Measurements from ENCODE around the gene AURKAIP1.

The AURKAIP1 gene

DNA sequence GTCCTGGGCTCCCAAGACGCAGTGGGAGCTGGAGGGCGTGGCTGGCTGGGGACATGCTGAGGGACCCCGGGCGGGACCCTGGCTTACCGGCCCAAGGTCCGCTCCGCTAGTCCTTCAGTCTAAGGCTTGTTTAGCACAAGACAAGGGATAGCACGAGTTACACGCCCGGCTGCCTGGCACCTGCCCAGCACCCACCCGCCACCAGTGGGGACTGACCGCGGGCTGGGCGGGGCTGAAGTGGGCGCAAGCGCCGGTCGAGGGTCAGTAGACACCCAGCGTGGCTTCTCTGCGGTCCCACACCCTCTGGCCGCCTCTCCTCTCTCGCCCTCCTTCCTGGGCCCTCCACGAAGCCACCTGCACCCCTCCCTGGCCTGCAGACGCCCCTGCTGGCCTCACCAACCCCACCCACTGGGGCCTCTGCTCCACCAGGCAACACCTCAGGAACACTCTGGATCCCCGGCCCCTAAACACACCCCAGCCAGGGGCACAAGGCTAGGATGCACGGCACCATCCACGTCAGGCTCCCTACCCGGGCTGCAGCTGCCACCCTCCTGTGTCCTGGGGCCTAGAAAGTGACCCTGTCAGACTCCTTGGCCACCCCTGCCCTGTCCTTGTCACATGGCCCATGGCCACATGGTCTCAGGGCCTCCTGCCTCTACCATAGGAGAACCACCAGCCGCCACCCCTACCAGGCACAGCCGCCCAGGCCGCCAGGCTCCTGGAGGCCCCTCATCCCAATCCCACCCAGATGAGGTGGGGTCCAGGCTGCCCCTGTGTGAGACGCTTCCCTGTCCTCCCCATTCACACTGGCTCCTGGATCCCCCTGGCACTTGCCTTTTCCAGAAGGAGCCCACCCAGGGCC lies 37.8 kb downstream of the AURKAIP1 start:
- 98% methylated on average over 26 of the region's 32 CpGs for WGBS (ENCODE audit: insufficient coverage)
- DNase-seq: no peak
- H3K4me1 ChIP-seq (ENCODE audit: control extremely low read depth in 1 of 4, control insufficient read depth in 4 of 4, insufficient read depth in 4 of 4, low read length in 3 of 4): no peaks in the 10 kb centered on the region
- peaks cover 5 to 48% (median 21%) of the 10 kb centered on the region in 4 experiments for H3K36me3 ChIP-seq (ENCODE audit: control insufficient read depth in 4 of 4, insufficient read depth in 4 of 4, low read length in 3 of 4)
- H3K9me3 ChIP-seq (ENCODE audit: control extremely low read depth in 1 of 5, control insufficient read depth in 4 of 5, insufficient read depth in 2 of 5, low read depth in 1 of 5, low read length in 4 of 5): no peaks in the 10 kb centered on the region
- no peak overlapping the region for H3K4me3 ChIP-seq (ENCODE audit: control insufficient read depth in 1 of 7, extremely low read depth in 1 of 7, insufficient read depth in 4 of 7, low read depth in 2 of 7, low read length in 6 of 7)
- POLR2A ChIA-PET: interaction anchor here (0.6 to 0.8 kb wide), 2 partner anchors 9 to 12 kb away, joined by 3 read pairs; no protein-coding TSS in a partner anchor
- no peak overlapping the region for H3K27ac ChIP-seq (ENCODE audit: insufficient read depth in 1 of 2, low read depth in 1 of 2, low read length in 2 of 2, poor library complexity in 1 of 2, severe bottlenecking in 2 of 2)
- H3K27me3 ChIP-seq (replicated peaks in 2 of 5; ENCODE audit: control insufficient read depth in 4 of 5, insufficient read depth in 5 of 5, low read length in 4 of 5): no peaks in the 10 kb centered on the region
- CTCF ChIA-PET: no interaction called here

DNA sequence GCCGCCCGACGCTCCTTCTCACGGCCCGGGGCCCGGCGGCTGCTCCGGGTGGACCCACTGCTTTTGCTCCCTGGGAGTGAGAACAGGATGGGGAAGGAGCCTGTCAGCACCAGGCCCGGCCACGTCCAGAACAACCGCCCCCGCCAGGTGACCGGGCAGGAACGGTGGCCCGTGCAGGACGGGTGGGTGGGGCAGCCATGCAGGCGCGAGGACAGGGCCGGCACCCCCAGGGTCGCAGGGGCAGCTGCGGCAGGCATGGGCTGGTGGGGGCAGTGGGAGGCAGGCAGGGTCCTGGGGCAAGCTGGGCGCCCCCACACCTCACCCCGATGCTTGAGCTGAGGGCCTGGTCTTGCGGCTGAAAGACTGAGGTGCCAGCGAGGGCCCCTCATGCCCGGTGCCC lies 38.6 kb downstream of the AURKAIP1 start:
- peaks cover 5 to 41% (median 21%) of the 10 kb centered on the region in 4 experiments for H3K36me3 ChIP-seq (ENCODE audit: control insufficient read depth in 4 of 4, insufficient read depth in 4 of 4, low read length in 3 of 4)
- ChIA-PET CTCF (interaction anchor here (1.0 kb wide), 1 partner anchor 35 kb away, joined by 3 read pairs; no protein-coding TSS in a partner anchor), POLR2A (interaction anchor here (0.6 to 0.8 kb wide), 3 partner anchors 9 to 331 kb away, joined by 3 read pairs; no protein-coding TSS in a partner anchor)
- H3K27me3 ChIP-seq (replicated peaks in 2 of 5; ENCODE audit: control insufficient read depth in 4 of 5, insufficient read depth in 5 of 5, low read length in 4 of 5): no peaks in the 10 kb centered on the region
- H3K4me1 ChIP-seq (ENCODE audit: control extremely low read depth in 1 of 4, control insufficient read depth in 4 of 4, insufficient read depth in 4 of 4, low read length in 3 of 4): no peaks in the 10 kb centered on the region
- H3K4me3 ChIP-seq (ENCODE audit: control insufficient read depth in 1 of 7, extremely low read depth in 1 of 7, insufficient read depth in 4 of 7, low read depth in 2 of 7, low read length in 6 of 7): no peak overlapping the region
- no peaks in the 10 kb centered on the region for H3K9me3 ChIP-seq (ENCODE audit: control extremely low read depth in 1 of 5, control insufficient read depth in 4 of 5, insufficient read depth in 2 of 5, low read depth in 1 of 5, low read length in 4 of 5)
- WGBS (ENCODE audit: insufficient coverage): 98% methylated on average over 23 of the region's 26 CpGs
- no peak for DNase-seq
- H3K27ac ChIP-seq (ENCODE audit: insufficient read depth in 1 of 2, low read depth in 1 of 2, low read length in 2 of 2, poor library complexity in 1 of 2, severe bottlenecking in 2 of 2): no peak overlapping the region

DNA sequence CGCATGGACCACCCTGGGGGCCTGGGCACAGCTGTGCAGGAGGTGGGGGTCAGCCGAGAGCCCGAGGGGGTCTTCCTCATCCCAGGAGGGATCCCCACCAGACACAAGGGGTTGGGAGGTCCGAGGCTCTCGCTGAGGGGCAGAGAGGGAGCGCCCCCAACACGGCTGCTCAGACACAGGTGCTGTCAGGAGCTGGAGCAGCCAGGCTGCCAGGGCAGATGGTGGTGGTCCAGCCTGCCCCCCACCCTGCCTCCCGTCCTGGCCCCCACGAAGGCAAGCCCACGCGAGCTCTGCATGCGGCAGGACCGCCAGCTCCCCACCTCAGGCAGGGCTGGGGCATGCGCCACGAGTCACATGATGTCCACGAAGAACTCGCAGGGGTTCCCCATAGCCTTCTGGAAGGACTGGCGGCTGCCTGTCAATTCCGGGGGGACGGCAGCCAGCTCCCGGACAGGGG lies 39.2 kb downstream of the AURKAIP1 start:
- H3K27me3 ChIP-seq (replicated peaks in 2 of 5; ENCODE audit: control insufficient read depth in 4 of 5, insufficient read depth in 5 of 5, low read length in 4 of 5): no peaks in the 10 kb centered on the region
- DNase-seq: no peak
- no peak overlapping the region for H3K27ac ChIP-seq (ENCODE audit: insufficient read depth in 1 of 2, low read depth in 1 of 2, low read length in 2 of 2, poor library complexity in 1 of 2, severe bottlenecking in 2 of 2)
- no peaks in the 10 kb centered on the region for H3K4me1 ChIP-seq (ENCODE audit: control extremely low read depth in 1 of 4, control insufficient read depth in 4 of 4, insufficient read depth in 4 of 4, low read length in 3 of 4)
- H3K36me3 ChIP-seq (ENCODE audit: control insufficient read depth in 4 of 4, insufficient read depth in 4 of 4, low read length in 3 of 4): peaks cover 2 to 35% (median 16%) of the 10 kb centered on the region in 4 experiments
- H3K4me3 ChIP-seq (ENCODE audit: control insufficient read depth in 1 of 7, extremely low read depth in 1 of 7, insufficient read depth in 4 of 7, low read depth in 2 of 7, low read length in 6 of 7): no peak overlapping the region
- no peaks in the 10 kb centered on the region for H3K9me3 ChIP-seq (ENCODE audit: control extremely low read depth in 1 of 5, control insufficient read depth in 4 of 5, insufficient read depth in 2 of 5, low read depth in 1 of 5, low read length in 4 of 5)
- 93% methylated on average over 17 of the region's 21 CpGs for WGBS (ENCODE audit: insufficient coverage)
- ChIA-PET CTCF (interaction anchor here (1.0 to 1.4 kb wide), 3 partner anchors 36 to 105 kb away, joined by 3 to 4 read pairs (median 3); partner anchors contain the start of gene SCNN1D), POLR2A (interaction anchor here (0.6 kb wide), 1 partner anchor 331 kb away, joined by 3 read pairs; no protein-coding TSS in a partner anchor)

DNA sequence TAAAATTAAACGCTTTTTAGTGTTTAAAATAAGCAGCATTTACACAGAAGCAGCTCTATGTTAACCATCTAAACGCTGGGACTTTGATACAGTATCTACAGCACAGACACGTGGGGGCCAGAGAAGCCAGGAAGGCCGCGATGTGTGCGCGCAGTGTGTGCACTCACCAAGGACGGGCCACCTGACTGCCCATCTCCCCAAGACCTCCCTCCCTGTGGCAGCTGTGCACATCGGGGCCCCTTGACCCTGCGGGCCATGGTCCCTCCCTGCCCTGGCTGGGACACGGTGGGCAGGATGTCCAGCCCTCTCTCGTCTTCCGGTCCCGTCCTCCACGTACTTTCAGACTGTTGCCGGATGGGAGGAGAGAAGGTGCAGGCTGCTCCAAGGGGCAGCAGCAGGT lies 39.7 kb downstream of the AURKAIP1 start:
- CTCF ChIA-PET: interaction anchor here (1.2 to 1.4 kb wide), 2 partner anchors 56 to 105 kb away, joined by 3 to 4 read pairs; partner anchors contain the start of gene SCNN1D
- POLR2A ChIA-PET: interaction anchor here (0.6 kb wide), 1 partner anchor 8 kb away, joined by 4 read pairs; no protein-coding TSS in a partner anchor
- 93% methylated on average over 11 of the region's 16 CpGs for WGBS (ENCODE audit: insufficient coverage)
- no peak overlapping the region for H3K27ac ChIP-seq (ENCODE audit: insufficient read depth in 1 of 2, low read depth in 1 of 2, low read length in 2 of 2, poor library complexity in 1 of 2, severe bottlenecking in 2 of 2)
- no peak overlapping the region for H3K4me3 ChIP-seq (ENCODE audit: control insufficient read depth in 1 of 7, extremely low read depth in 1 of 7, insufficient read depth in 4 of 7, low read depth in 2 of 7, low read length in 6 of 7)
- no peaks in the 10 kb centered on the region for H3K9me3 ChIP-seq (ENCODE audit: control extremely low read depth in 1 of 5, control insufficient read depth in 4 of 5, insufficient read depth in 2 of 5, low read depth in 1 of 5, low read length in 4 of 5)
- H3K27me3 ChIP-seq (replicated peaks in 2 of 5; ENCODE audit: control insufficient read depth in 4 of 5, insufficient read depth in 5 of 5, low read length in 4 of 5): no peaks in the 10 kb centered on the region
- DNase-seq: no peak
- peaks cover 2 to 30% (median 13%) of the 10 kb centered on the region in 4 experiments for H3K36me3 ChIP-seq (ENCODE audit: control insufficient read depth in 4 of 4, insufficient read depth in 4 of 4, low read length in 3 of 4)
- H3K4me1 ChIP-seq (ENCODE audit: control extremely low read depth in 1 of 4, control insufficient read depth in 4 of 4, insufficient read depth in 4 of 4, low read length in 3 of 4): no peaks in the 10 kb centered on the region

DNA sequence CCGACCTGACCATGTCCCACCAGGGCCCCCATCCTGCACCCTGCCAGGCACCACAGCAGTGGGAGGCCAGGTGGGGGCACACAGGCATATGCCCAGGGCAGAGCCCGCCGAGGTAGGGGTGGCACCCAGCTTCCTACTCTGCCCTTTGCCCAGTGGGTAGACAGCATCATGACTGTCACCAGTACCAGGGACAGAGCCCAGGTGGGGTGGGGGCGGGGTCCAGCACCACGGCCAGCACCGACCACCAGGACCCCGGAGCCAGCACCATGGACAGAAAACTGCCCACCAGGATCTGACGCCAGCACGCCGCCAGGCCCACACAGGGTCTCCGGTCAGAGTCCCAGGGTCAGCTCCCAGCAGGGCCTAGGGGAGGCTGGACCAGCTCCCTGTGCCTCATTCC lies 40.2 kb downstream of the AURKAIP1 start:
- DNase-seq: no peak
- Histone ChIP-seq H3K27me3 (replicated peaks in 2 of 5; ENCODE audit: control insufficient read depth in 4 of 5, insufficient read depth in 5 of 5, low read length in 4 of 5) (no peaks in the 10 kb centered on the region), H3K9me3 (ENCODE audit: control extremely low read depth in 1 of 5, control insufficient read depth in 4 of 5, insufficient read depth in 2 of 5, low read depth in 1 of 5, low read length in 4 of 5) (no peaks in the 10 kb centered on the region), H3K36me3 (ENCODE audit: control insufficient read depth in 4 of 4, insufficient read depth in 4 of 4, low read length in 3 of 4) (peaks cover 2 to 26% (median 11%) of the 10 kb centered on the region in 4 experiments), H3K27ac (ENCODE audit: insufficient read depth in 1 of 2, low read depth in 1 of 2, low read length in 2 of 2, poor library complexity in 1 of 2, severe bottlenecking in 2 of 2) (no peak overlapping the region), H3K4me1 (ENCODE audit: control extremely low read depth in 1 of 4, control insufficient read depth in 4 of 4, insufficient read depth in 4 of 4, low read length in 3 of 4) (no peaks in the 10 kb centered on the region), H3K4me3 (ENCODE audit: control insufficient read depth in 1 of 7, extremely low read depth in 1 of 7, insufficient read depth in 4 of 7, low read depth in 2 of 7, low read length in 6 of 7) (no peak overlapping the region)
- POLR2A ChIA-PET: interaction anchor here (0.6 kb wide), 1 partner anchor 9 kb away, joined by 4 read pairs; no protein-coding TSS in a partner anchor
- CTCF ChIA-PET: interaction anchor here (1.2 to 1.4 kb wide), 2 partner anchors 55 to 106 kb away, joined by 3 to 4 read pairs; partner anchors contain the start of gene SCNN1D
- WGBS (ENCODE audit: insufficient coverage): 98% methylated on average over 9 of the region's 11 CpGs

DNA sequence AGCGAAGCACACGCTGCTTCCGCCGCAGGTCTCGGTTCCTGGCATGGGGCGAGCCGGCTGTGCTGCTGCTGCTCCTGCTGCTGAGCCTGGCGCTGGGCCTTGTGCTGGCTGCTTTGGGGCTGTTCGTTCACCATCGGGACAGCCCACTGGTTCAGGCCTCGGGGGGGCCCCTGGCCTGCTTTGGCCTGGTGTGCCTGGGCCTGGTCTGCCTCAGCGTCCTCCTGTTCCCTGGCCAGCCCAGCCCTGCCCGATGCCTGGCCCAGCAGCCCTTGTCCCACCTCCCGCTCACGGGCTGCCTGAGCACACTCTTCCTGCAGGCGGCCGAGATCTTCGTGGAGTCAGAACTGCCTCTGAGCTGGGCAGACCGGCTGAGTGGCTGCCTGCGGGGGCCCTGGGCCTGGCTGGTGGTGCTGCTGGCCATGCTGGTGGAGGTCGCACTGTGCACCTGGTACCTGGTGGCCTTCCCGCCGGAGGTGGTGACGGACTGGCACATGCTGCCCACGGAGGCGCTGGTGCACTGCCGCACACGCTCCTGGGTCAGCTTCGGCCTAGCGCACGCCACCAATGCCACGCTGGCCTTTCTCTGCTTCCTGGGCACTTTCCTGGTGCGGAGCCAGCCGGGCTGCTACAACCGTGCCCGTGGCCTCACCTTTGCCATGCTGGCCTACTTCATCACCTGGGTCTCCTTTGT lies 41.3 kb downstream of the AURKAIP1 start:
- H3K36me3 ChIP-seq (ENCODE audit: control insufficient read depth in 4 of 4, insufficient read depth in 4 of 4, low read length in 3 of 4): peaks cover 2 to 19% (median 7%) of the 10 kb centered on the region in 4 experiments
- H3K4me1 ChIP-seq (ENCODE audit: control extremely low read depth in 1 of 4, control insufficient read depth in 4 of 4, insufficient read depth in 4 of 4, low read length in 3 of 4): no peaks in the 10 kb centered on the region
- H3K27me3 ChIP-seq (replicated peaks in 2 of 5; ENCODE audit: control insufficient read depth in 4 of 5, insufficient read depth in 5 of 5, low read length in 4 of 5): no peaks in the 10 kb centered on the region
- ChIA-PET POLR2A (no interaction called here), CTCF (no interaction called here)
- no peak overlapping the region for H3K27ac ChIP-seq (ENCODE audit: insufficient read depth in 1 of 2, low read depth in 1 of 2, low read length in 2 of 2, poor library complexity in 1 of 2, severe bottlenecking in 2 of 2)
- H3K9me3 ChIP-seq (ENCODE audit: control extremely low read depth in 1 of 5, control insufficient read depth in 4 of 5, insufficient read depth in 2 of 5, low read depth in 1 of 5, low read length in 4 of 5): no peaks in the 10 kb centered on the region
- H3K4me3 ChIP-seq (ENCODE audit: control insufficient read depth in 1 of 7, extremely low read depth in 1 of 7, insufficient read depth in 4 of 7, low read depth in 2 of 7, low read length in 6 of 7): no peak overlapping the region
- 93% methylated on average over 36 of the region's 36 CpGs for WGBS (ENCODE audit: insufficient coverage)
- no peak for DNase-seq

Data from common myeloid progenitor, CD34-positive (primary cell).